GM18526 (cell line): ENCODE results near the gene ZNF689.

Source experiments
- POLR2A ChIP-seq: IDR thresholded peaks from 3 replicates; pipeline ENCODE4 v1.6.1; 2011; ENCODE audit not compliant: insufficient read length; ENCODE audit errors: extremely low read depth

Gene ZNF689

GRCh38 chr16:30571445-30572322 lies 38.5 kb downstream of the ZNF689 start, which contains the start of gene ZNF688:
Gene ZNF688 (minus strand): TSS chr16:30571714. CDS start chr16:30571629, 85 bp downstream.
- peak; percentile 49 for TF ChIP-seq POLR2A

GRCh38 chr16:30570636-30571444 lies 39.3 kb downstream of the ZNF689 start:
- no peak for TF ChIP-seq POLR2A

GRCh38 chr16:30569746-30570635 lies 40.2 kb downstream of the ZNF689 start:
- no peak for TF ChIP-seq POLR2A

- TF ChIP-seq POLR2A = no peak
Observed at GRCh38 chr16:30569281-30569680, 40.9 kb downstream of the ZNF689 start.

- TF ChIP-seq POLR2A = no peak
Observed at GRCh38 chr16:30567991-30568638, 42.1 kb downstream of the ZNF689 start.

GRCh38 chr16:30567160-30567990 lies 42.8 kb downstream of the ZNF689 start:
- TF ChIP-seq POLR2A = no peak

GRCh38 chr16:30566531-30566930 lies 43.7 kb downstream of the ZNF689 start:
- no peak for TF ChIP-seq POLR2A

GRCh38 chr16:30565984-30566383 lies 44.2 kb downstream of the ZNF689 start:
- TF ChIP-seq POLR2A = no peak

GRCh38 chr16:30565526-30565925 lies 44.7 kb downstream of the ZNF689 start:
- TF ChIP-seq POLR2A = no peak

GRCh38 chr16:30562021-30562420 lies 48.2 kb downstream of the ZNF689 start:
- no peak for TF ChIP-seq POLR2A

- no peak for TF ChIP-seq POLR2A
Observed at GRCh38 chr16:30561089-30561816, 48.9 kb downstream of the ZNF689 start.

GRCh38 chr16:30559690-30560089 lies 50.5 kb downstream of the ZNF689 start:
- TF ChIP-seq POLR2A = no peak

GRCh38 chr16:30558789-30559377 lies 51.3 kb downstream of the ZNF689 start:
- TF ChIP-seq POLR2A = no peak
